K562 (cell line): ENCODE data around the gene TMEM81.

Experiments used
- ARHGAP35 ChIP-seq: fragments of 450-650 bp; IDR thresholded peaks from 2 replicates; pipeline ENCODE4 v1.6.1; 2018; ENCODE audit not compliant: partially characterized antibody
- CTCF ChIP-seq, 3 experiments: IDR thresholded peaks in 2 of 3; conservative IDR thresholded peaks in 1 of 3; 2 replicates each; pipeline ENCODE4 v1.5.1; 2011 to 2012; ENCODE audit warnings: low read length in 3 of 3, mild to moderate bottlenecking in 3 of 3, control low read depth in 2 of 3, improper control_type of control experiment in 1 of 3, inconsistent platforms in 1 of 3, low read depth in 1 of 3, mixed read lengths in 1 of 3, moderate library complexity in 1 of 3; ENCODE audit not compliant: insufficient read depth in 2 of 3
- DACH1 ChIP-seq: fragments of 450-650 bp; IDR thresholded peaks from 2 replicates; pipeline ENCODE4 v1.6.1; 2018; ENCODE audit not compliant: partially characterized antibody
- EGR1 ChIP-seq: fragments of 450-650 bp; conservative IDR thresholded peaks from 2 replicates; pipeline ENCODE4 v1.6.1; 2017; ENCODE audit warnings: mild to moderate bottlenecking
- FOXK1 ChIP-seq: sonication (generic); formaldehyde crosslinking; IDR thresholded peaks from 2 replicates; pipeline ENCODE4 v1.8.0; 2022; ENCODE audit warnings: missing genetic modification reagents, mild to moderate bottlenecking, borderline replicate concordance
- MLLT1 ChIP-seq, 2 experiments: fragments of 450-650 bp; IDR thresholded peaks; 2 replicates each; pipeline ENCODE4 v1.6.1; 2016
- POLR2A ChIP-seq: fragments of 450-650 bp; conservative IDR thresholded peaks from 2 replicates; pipeline ENCODE4 v1.6.1; 2016
- PREB ChIP-seq: sonication (generic); formaldehyde crosslinking; IDR thresholded peaks from 2 replicates; pipeline ENCODE4 v1.8.1; 2023; ENCODE audit warnings: mild to moderate bottlenecking, missing genetic modification reagents
- ZNF639 ChIP-seq, 2 experiments: fragments of 200-800 bp in 1 of 2; sonication (Bioruptor generic) in 1 of 2; sonication (generic) in 1 of 2; formaldehyde crosslinking in 1 of 2; IDR thresholded peaks in 1 of 2; conservative IDR thresholded peaks in 1 of 2; 2 replicates each; pipeline versions ENCODE4 v1.5.0 to v1.6.1; 2016 to 2020; ENCODE audit warnings: missing compliant biosample characterization in 1 of 2, missing genetic modification characterization in 1 of 2, missing genetic modification reagents in 1 of 2

GRCh38 chr1:205062319-205062718 lies 21.9 kb downstream of the TMEM81 start:
- TF ChIP-seq ZNF639 (CRISPR knock-in tag; conservative IDR thresholded peaks at IDR 0.05 in 1 of 2, IDR thresholded peaks at IDR 0.05 in 1 of 2) (no peak), CTCF (IDR thresholded peaks at IDR 0.05 in 2 of 3, conservative IDR thresholded peaks at IDR 0.05 in 1 of 3; ENCODE audit: insufficient read depth in 2 of 3, low read depth in 1 of 3, low read length in 3 of 3) (no peak), MLLT1 (IDR thresholded peaks at IDR 0.05) (no peak), PREB (no peak), FOXK1 (no peak), ARHGAP35 (no peak), EGR1 (no peak), POLR2A (no peak), DACH1 (no peak)
